ENCODE data around the gene LAMTOR5.

LAMTOR5 gene

DNA sequence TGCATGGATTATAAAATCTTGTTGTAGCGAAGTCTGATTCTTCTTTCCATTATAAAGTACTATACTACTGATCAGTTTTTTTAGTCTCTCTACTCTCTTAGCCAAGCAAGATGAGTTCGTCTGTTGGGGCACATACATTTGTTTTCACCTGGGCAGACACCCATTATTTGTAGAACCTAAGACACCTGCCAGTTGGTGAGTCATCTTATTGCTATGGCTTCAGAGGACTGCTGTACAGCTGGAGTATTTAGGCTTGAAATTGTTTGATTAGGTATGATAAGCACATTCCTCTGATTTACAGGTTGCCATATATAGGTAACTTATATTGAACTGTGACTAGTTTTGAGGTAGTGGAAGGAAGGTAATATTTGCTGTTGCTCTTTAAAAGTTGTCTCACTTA is 51.1 kb downstream of the LAMTOR5 start:
- H3K4me3 Mint-ChIP-seq, result no peak overlapping the region
- peaks cover 14% of the 10 kb centered on the region for H3K36me3 Mint-ChIP-seq (ENCODE audit: insufficient read depth)
- no peaks in the 10 kb centered on the region for H3K9me3 Mint-ChIP-seq
- ATAC-seq (replicated peaks) (no peak), DNase-seq (no peak)
- H3K27me3 Mint-ChIP-seq, result no peaks in the 10 kb centered on the region
- peaks cover 6 to 28% of the 10 kb centered on the region in 2 donors for H3K4me1 Mint-ChIP-seq (ENCODE audit: low read depth in 2 of 2)
- H3K27ac Mint-ChIP-seq, result peak overlapping the region in 1 of 2 donors; percentile 80

DNA sequence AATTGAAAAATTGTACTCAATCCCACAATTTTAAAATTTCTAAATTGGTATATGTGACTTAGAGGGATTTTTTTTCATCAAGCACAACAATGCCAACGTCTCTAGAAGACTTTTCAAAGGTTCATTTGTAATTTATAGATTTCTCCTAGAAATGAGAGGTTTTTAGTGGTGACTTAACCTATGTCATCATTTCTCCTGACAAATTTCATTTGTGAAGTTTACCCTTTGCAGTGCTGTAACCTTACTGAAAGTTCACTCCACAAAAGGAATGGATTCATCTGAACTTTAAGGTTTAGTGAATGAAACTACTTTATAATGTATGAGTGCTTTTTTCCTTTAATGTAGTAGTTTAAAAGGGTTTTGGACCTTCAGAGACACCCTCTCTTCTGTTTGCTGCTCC is 52.2 kb downstream of the LAMTOR5 start:
- ATAC-seq (replicated peaks) (no peak), DNase-seq (no peak)
- Mint-ChIP-seq H3K27ac (peak overlapping the region in 1 of 2 donors; percentile 80), H3K36me3 (ENCODE audit: insufficient read depth) (peaks cover 16% of the 10 kb centered on the region), H3K27me3 (no peaks in the 10 kb centered on the region), H3K4me3 (no peak overlapping the region), H3K4me1 (ENCODE audit: low read depth in 2 of 2) (peaks cover 11 to 36% of the 10 kb centered on the region in 2 donors), H3K9me3 (no peaks in the 10 kb centered on the region)
